G401.6 (cell line): Measurements from ENCODE around the gene DSC1.
"Not testable (repeated sequence)": the region's sequence is repeated elsewhere in the genome, so short reads cannot be mapped to it uniquely, and the experiment has no call there.

Experiments used
- FAIRE-seq: peaks from 2 replicates; lab custom pipeline; 2012; peaks lifted over from hg19 to GRCh38; lab: Jason Lieb, UNC

The DSC1 gene

GRCh38 chr18:31162825-31163435 lies at the start of gene DSC1:
Gene DSC1, minus strand, starts transcription at chr18:31162856. Its CDS starts 262 bp downstream, at chr18:31162594.
- no peak for FAIRE-seq

GRCh38 chr18:31211047-31211446 lies 48.4 kb upstream of the DSC1 start:
- no peak for FAIRE-seq

- FAIRE-seq, result no peak
These were observed 46.4 kb upstream of the DSC1 start for GRCh38 chr18:31209041-31209440.

- FAIRE-seq, result no peak
These were observed 44.7 kb upstream of the DSC1 start for GRCh38 chr18:31207391-31207790.

- no peak for FAIRE-seq
These were observed 44.2 kb upstream of the DSC1 start for GRCh38 chr18:31206787-31207381.

- no peak for FAIRE-seq
These were observed 43.4 kb upstream of the DSC1 start for GRCh38 chr18:31206071-31206470.

- no peak for FAIRE-seq
These were observed 42.6 kb upstream of the DSC1 start for GRCh38 chr18:31205273-31205672.

GRCh38 chr18:31204833-31205232 lies 42.2 kb upstream of the DSC1 start:
- FAIRE-seq, result no peak

GRCh38 chr18:31204166-31204565 lies 41.5 kb upstream of the DSC1 start:
- FAIRE-seq, result no peak

GRCh38 chr18:31203794-31204148 lies 41.1 kb upstream of the DSC1 start:
- FAIRE-seq, result no peak

- FAIRE-seq, result no peak
These were observed 40.6 kb upstream of the DSC1 start for GRCh38 chr18:31203096-31203793.

GRCh38 chr18:31199190-31199769 lies 36.6 kb upstream of the DSC1 start:
- no peak for FAIRE-seq

GRCh38 chr18:31197676-31198075 lies 35.0 kb upstream of the DSC1 start:
- FAIRE-seq, result no peak

- no peak for FAIRE-seq
These were observed 32.4 kb upstream of the DSC1 start for GRCh38 chr18:31195063-31195462.

- FAIRE-seq, result no peak
These were observed 29.6 kb upstream of the DSC1 start for GRCh38 chr18:31192086-31192776.

- FAIRE-seq, result no peak
These were observed 28.3 kb upstream of the DSC1 start for GRCh38 chr18:31190919-31191318.

- no peak for FAIRE-seq
These were observed 27.1 kb upstream of the DSC1 start for GRCh38 chr18:31189757-31190156.

- no peak for FAIRE-seq
These were observed 22.7 kb upstream of the DSC1 start for GRCh38 chr18:31185186-31185950.

GRCh38 chr18:31183302-31183701 lies 20.6 kb upstream of the DSC1 start:
- no peak for FAIRE-seq

GRCh38 chr18:31177369-31177768 lies 14.7 kb upstream of the DSC1 start:
- FAIRE-seq, result not testable (repeated sequence)

GRCh38 chr18:31176531-31176930 lies 13.9 kb upstream of the DSC1 start:
- FAIRE-seq, result no peak
